Skeletal muscle tissue (tissue), 4 donors: ENCODE results near the gene ASH1L. TPM values are rescaled to one million over a fixed set of nuclear protein-coding genes. Genes with fewer than 3 reads are reported as not detected.

ENCODE experiments used
- H3K27ac ChIP-seq: one replicate; pipeline ENCODE4 v1.7.0; 2013; ENCODE audit warnings: mild to moderate bottlenecking, low read depth, low read length, inconsistent platforms
- H3K27me3 ChIP-seq, 3 donors: one replicate each; pipeline ENCODE4 v1.7.0; 2013; ENCODE audit warnings: low read length in 3 of 3; ENCODE audit not compliant: control insufficient read depth in 3 of 3, insufficient read depth in 3 of 3
- H3K36me3 ChIP-seq, 3 donors: one replicate each; pipeline ENCODE4 v1.7.0; 2013; ENCODE audit warnings: low read length in 3 of 3; ENCODE audit not compliant: control insufficient read depth in 3 of 3, insufficient read depth in 3 of 3
- H3K4me1 ChIP-seq, 3 donors: one replicate each; pipeline ENCODE4 v1.7.0; 2013; ENCODE audit warnings: low read length in 3 of 3, mild to moderate bottlenecking in 3 of 3; ENCODE audit not compliant: control insufficient read depth in 3 of 3, insufficient read depth in 3 of 3
- H3K4me3 ChIP-seq, 3 donors: one replicate each; pipeline ENCODE4 v1.7.0; 2013; ENCODE audit warnings: low read length in 3 of 3
- H3K9ac ChIP-seq, 3 donors: one replicate each; pipeline ENCODE4 v1.7.0; 2013; ENCODE audit warnings: low read length in 3 of 3, mild to moderate bottlenecking in 3 of 3, moderate library complexity in 2 of 3, low read depth in 1 of 3
- H3K9me3 ChIP-seq, 3 donors: one replicate each; pipeline ENCODE4 v1.7.0; 2013; ENCODE audit warnings: low read length in 3 of 3; ENCODE audit not compliant: control insufficient read depth in 3 of 3
- total RNA-seq: library from RNA; depleted of rRNA; stranded (reverse); fragments of >200 nt; gene quantifications from one replicate; pipeline ENCODE4 v1.2.3, GENCODE V29; 2014
- donor health status: Osteomylitis.

ASH1L gene
- total RNA-seq, 1 donor from 2014 or later: 35.0 TPM

- no peaks in the 10 kb centered on the region for H3K9me3 ChIP-seq
- no peak overlapping the region for H3K27ac ChIP-seq
- peaks cover 13 to 16% (median 15%) of the 10 kb centered on the region in 3 donors for H3K36me3 ChIP-seq
- no peaks in the 10 kb centered on the region for H3K27me3 ChIP-seq
- H3K4me3 ChIP-seq: no peak overlapping the region
- H3K4me1 ChIP-seq: peaks cover 24 to 37% (median 26%) of the 10 kb centered on the region in 3 donors
- no peak overlapping the region for H3K9ac ChIP-seq
Measured at GRCh38 chr1:155326020-155326526, 236.5 kb downstream of the ASH1L start.

- Histone ChIP-seq H3K27ac (peak overlapping the region; percentile 44), H3K27me3 (no peaks in the 10 kb centered on the region), H3K36me3 (peaks cover 8 to 11% (median 9%) of the 10 kb centered on the region in 3 donors), H3K4me3 (peak overlapping the region in 2 of 3 donors; percentile 92 to 93), H3K9ac (no peak overlapping the region), H3K4me1 (peaks cover 26 to 43% (median 31%) of the 10 kb centered on the region in 3 donors), H3K9me3 (no peaks in the 10 kb centered on the region)
Measured at GRCh38 chr1:155325603-155325893, 237.1 kb downstream of the ASH1L start.

- Histone ChIP-seq H3K9ac (peak overlapping the region; percentile 80 to 87 (median 86)), H3K27ac (peak overlapping the region; percentile 44), H3K4me3 (peak overlapping the region; percentile 88 to 93 (median 92)), H3K9me3 (no peaks in the 10 kb centered on the region), H3K4me1 (peaks cover 30 to 48% (median 35%) of the 10 kb centered on the region in 3 donors), H3K27me3 (no peaks in the 10 kb centered on the region), H3K36me3 (peaks cover 2 to 5% (median 5%) of the 10 kb centered on the region in 3 donors)
Measured at GRCh38 chr1:155324717-155325602, 237.6 kb downstream of the ASH1L start.

GRCh38 chr1:155324037-155324716 lies 238.4 kb downstream of the ASH1L start:
- peaks cover 0 to 7% (median 5%) of the 10 kb centered on the region in 3 donors for H3K36me3 ChIP-seq
- H3K9me3 ChIP-seq: no peaks in the 10 kb centered on the region
- peak overlapping the region; percentile 80 to 87 (median 86) for H3K9ac ChIP-seq
- no peaks in the 10 kb centered on the region for H3K27me3 ChIP-seq
- H3K27ac ChIP-seq: peak overlapping the region; percentile 89
- peak overlapping the region; percentile 88 to 93 (median 92) for H3K4me3 ChIP-seq
- peaks cover 32 to 51% (median 35%) of the 10 kb centered on the region in 3 donors for H3K4me1 ChIP-seq

- Histone ChIP-seq H3K4me3 (peak overlapping the region; percentile 88 to 93 (median 92)), H3K4me1 (peaks cover 32 to 51% (median 35%) of the 10 kb centered on the region in 3 donors), H3K9ac (peak overlapping the region; percentile 80 to 87 (median 86)), H3K27ac (peak overlapping the region; percentile 89), H3K27me3 (no peaks in the 10 kb centered on the region), H3K9me3 (no peaks in the 10 kb centered on the region), H3K36me3 (peaks cover 1 to 9% (median 7%) of the 10 kb centered on the region in 3 donors)
Measured at GRCh38 chr1:155323729-155324036, 238.9 kb downstream of the ASH1L start.

- no peaks in the 10 kb centered on the region for H3K9me3 ChIP-seq
- peak overlapping the region; percentile 88 to 93 (median 92) for H3K4me3 ChIP-seq
- peaks cover 32 to 51% (median 35%) of the 10 kb centered on the region in 3 donors for H3K4me1 ChIP-seq
- H3K9ac ChIP-seq: peak overlapping the region; percentile 51 to 87 (median 86)
- peak overlapping the region; percentile 89 for H3K27ac ChIP-seq
- H3K36me3 ChIP-seq: peaks cover 6 to 14% (median 9%) of the 10 kb centered on the region in 3 donors
- H3K27me3 ChIP-seq: no peaks in the 10 kb centered on the region
Measured at GRCh38 chr1:155322953-155323728, 239.5 kb downstream of the ASH1L start.

- Histone ChIP-seq H3K27me3 (no peaks in the 10 kb centered on the region), H3K27ac (peak overlapping the region; percentile 89), H3K4me1 (peaks cover 32 to 51% (median 35%) of the 10 kb centered on the region in 3 donors), H3K9me3 (no peaks in the 10 kb centered on the region), H3K36me3 (peaks cover 8 to 13% (median 12%) of the 10 kb centered on the region in 3 donors), H3K4me3 (peak overlapping the region; percentile 60 to 80 (median 65)), H3K9ac (peak overlapping the region; percentile 51 to 76 (median 59))
Measured at GRCh38 chr1:155322571-155322952, 240.0 kb downstream of the ASH1L start.

- Histone ChIP-seq H3K36me3 (peaks cover 8 to 13% (median 12%) of the 10 kb centered on the region in 3 donors), H3K9ac (peak overlapping the region; percentile 51 to 59 (median 51)), H3K4me3 (peak overlapping the region; percentile 76 to 80 (median 79)), H3K27ac (peak overlapping the region; percentile 89), H3K9me3 (no peaks in the 10 kb centered on the region), H3K27me3 (no peaks in the 10 kb centered on the region), H3K4me1 (peaks cover 32 to 51% (median 35%) of the 10 kb centered on the region in 3 donors)
Measured at GRCh38 chr1:155321639-155322503, 240.7 kb downstream of the ASH1L start.
